Dedifferentiated amniotic fluid mesenchymal stem cell (primary cell): ENCODE data around the gene LRIT2.

Experiments used
- DNase-seq: peaks from one replicate; pipeline ENCODE4 v3.0.0-alpha.2; 2016; ENCODE audit errors: extremely low spot score

The LRIT2 gene

GRCh38 chr10:84225427-84226173, at the start of gene LRIT2:
Gene LRIT2 (minus strand): TSS chr10:84225544. CDS start chr10:84225520, 24 bp downstream.
- no peak for DNase-seq

- no peak for DNase-seq
These were observed 45.4 kb upstream of the LRIT2 start for GRCh38 chr10:84270708-84271107.

- DNase-seq: peak; percentile 84
These were observed 44.4 kb upstream of the LRIT2 start for GRCh38 chr10:84269773-84270172.

GRCh38 chr10:84269162-84269561, 43.8 kb upstream of the LRIT2 start:
- DNase-seq: no peak

- DNase-seq: peak; percentile 46
These were observed 42.3 kb upstream of the LRIT2 start for GRCh38 chr10:84267503-84268126.

DNA sequence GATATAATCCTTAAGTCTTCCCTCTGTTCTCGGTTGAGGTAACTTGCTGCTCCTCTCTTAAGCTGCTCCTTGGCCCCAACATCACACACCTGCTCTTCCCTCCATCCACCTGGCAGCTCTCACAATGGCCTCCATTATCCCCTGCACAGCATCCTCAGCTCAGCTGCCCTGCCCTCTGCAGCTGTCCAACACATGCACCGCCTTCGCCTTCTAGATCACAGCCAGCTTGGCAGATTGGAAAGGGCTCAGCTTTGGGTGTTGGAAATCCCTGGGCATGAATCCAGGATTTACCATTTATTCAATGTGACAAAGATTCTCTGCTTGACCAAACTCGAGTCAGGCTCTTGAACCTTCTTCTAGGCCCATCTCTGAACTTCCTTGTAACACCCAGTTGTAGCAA, 40.1 kb upstream of the LRIT2 start:
- no peak for DNase-seq

DNA sequence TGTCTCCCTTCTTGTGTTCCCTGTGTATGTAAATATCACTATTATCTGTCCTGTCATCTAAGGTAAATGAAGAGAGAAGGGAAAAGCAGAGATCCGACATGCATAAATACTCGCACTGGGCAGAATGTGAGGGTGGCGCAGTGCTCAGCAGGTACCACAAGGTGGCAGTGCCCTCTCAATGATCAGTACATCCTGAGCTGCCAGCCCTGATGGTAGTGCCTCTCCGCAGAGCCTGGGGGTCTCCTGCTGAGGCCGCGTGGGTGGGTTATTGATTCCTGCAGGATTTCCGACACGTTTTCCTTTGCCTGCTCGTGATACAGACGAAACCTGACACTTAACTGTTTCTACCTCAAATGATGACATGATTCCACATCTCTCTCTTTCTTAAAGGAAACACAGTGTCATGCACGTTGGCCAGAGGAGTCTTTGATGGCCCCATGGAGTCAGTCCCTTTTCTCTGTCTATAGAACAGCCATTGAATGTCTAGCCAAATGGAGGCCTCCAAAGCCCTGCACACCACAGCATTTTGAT, 39.3 kb upstream of the LRIT2 start:
- DNase-seq: peak; percentile 45

GRCh38 chr10:84263716-84264115, 38.4 kb upstream of the LRIT2 start:
- no peak for DNase-seq

DNA sequence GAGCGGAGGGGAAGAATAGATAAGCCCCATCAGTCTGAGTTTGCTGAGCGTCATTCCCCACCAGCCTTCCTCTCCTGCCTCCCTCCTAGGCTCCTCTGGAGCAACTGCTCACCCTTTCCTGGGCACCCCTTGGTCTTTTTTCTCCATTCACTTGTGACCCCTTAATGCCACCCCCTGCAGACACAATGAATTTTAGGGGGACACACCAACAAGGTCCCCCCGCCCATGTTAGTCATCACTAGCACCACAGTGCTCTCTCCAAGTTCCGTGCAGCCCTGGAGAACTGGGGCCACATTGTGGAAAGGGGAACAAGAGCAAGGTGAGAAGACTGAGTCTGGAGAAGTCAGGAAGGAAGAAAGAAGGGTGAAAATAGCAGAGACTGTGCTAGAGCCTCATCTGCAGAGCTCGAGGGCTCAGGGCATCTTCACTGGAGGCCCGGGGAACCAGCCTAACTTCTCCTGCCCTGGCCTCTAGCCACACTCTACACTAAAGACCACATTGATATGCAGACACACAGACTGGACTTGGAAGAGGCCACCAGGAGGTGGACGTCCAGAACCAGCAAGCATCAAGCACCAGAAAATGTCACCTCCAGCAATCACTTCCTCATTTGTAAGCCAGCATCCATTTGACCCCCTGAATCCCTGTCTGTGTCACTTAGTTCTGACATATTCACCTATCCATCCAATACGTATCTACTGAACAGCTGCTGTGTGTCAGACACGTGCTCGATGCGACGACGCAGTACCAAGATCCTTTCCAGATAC, 37.0 kb upstream of the LRIT2 start:
- no peak for DNase-seq

GRCh38 chr10:84261236-84261915, 36.0 kb upstream of the LRIT2 start:
- DNase-seq: no peak

DNA sequence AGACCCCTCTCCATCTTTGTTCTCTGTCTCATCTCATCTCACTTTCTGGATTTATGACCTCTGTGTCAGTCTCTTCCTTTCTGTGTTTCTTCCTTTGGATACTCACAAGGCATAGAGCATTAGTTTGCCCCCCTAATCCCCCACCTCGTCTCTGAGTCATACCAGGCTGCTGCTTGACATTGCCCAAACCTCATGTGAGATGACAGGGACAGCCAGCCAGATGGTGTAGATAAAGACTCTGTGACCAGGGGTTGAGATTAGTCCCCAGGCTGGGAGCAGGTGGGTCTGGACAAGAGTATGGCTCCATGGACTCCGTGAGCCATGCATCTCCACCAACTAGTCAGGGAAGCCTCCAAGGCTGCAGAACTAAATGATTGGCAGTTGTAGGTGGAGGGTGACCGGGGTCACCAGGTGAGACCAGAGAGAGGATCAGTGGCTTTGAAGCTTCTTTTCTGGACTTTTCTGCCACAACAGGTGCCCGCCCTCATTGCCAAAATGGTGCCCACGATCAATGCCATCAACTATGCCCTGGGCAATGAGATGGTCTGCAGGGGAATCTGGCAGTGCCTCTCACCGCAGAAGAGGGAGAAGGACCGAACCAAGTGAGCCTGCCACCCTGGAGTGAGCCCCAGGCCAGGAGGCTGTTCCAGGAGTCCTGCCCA, 32.8 kb upstream of the LRIT2 start:
- DNase-seq: no peak

GRCh38 chr10:84257343-84258020, 32.1 kb upstream of the LRIT2 start:
- DNase-seq: no peak

- DNase-seq: no peak
These were observed 31.4 kb upstream of the LRIT2 start for GRCh38 chr10:84256510-84257342.

GRCh38 chr10:84254552-84255478, 29.5 kb upstream of the LRIT2 start:
- DNase-seq: no peak

- no peak for DNase-seq
These were observed 23.4 kb upstream of the LRIT2 start for GRCh38 chr10:84248794-84249193.

DNA sequence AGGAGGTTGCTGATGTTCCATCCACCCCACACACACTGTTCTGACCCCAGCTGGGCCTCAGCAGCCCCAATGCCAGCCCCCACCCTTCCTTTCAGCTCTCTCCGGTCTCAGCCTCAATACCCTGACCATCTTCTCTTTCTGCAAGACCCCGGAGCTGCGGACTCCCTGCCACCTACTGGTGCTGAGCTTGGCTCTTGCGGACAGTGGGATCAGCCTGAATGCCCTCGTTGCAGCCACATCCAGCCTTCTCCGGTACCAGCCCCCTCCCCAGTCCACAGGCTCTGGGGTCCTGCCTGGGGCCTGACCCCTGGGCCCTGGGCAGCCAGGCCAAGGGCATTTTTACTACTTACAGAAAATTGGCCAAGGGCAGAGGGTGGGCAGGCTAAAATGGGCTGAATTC, 22.2 kb upstream of the LRIT2 start:
- no peak for DNase-seq

GRCh38 chr10:84244651-84245270, 19.4 kb upstream of the LRIT2 start, which contains the start of gene RGR:
Gene RGR (plus strand): TSS chr10:84245053. CDS start chr10:84245091, 38 bp downstream.
- DNase-seq: no peak

DNA sequence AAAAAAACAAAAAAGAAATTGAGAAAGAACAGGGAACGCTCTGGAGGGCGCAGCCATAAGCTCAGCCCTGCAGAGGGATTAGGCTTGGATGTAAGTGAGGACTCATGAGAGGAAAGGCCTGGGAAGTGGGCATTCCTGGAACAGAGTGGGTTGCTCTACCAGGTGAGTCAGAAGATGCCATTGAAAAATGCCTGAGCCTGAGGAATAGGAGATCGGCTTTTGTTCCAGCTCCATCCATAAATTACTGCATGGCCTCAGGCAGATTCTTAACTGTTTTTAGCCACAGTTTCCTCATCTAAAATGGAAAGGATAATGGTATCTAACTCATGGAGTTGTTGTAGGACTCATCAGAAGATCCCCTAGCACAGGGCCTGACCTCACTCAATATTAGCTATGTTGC, 18.4 kb upstream of the LRIT2 start:
- no peak for DNase-seq
